Parathyroid adenoma (tissue), 2 donors: ENCODE results near the gene TMEM63B.

ENCODE experiments used
- H2AFZ ChIP-seq: fragments of 300-600 bp; sonication (generic); one replicate; pipeline ENCODE4 v1.7.0; 2017; ENCODE audit warnings: antibody characterized with exemption, mild to moderate bottlenecking
- H3K27ac ChIP-seq: fragments of 300-600 bp; sonication (generic); one replicate; pipeline ENCODE4 v1.7.0; 2017
- H3K27me3 ChIP-seq: fragments of 300-600 bp; sonication (generic); one replicate; pipeline ENCODE4 v1.7.0; 2017; ENCODE audit warnings: low read length; ENCODE audit not compliant: control insufficient read depth, insufficient read depth
- H3K36me3 ChIP-seq: fragments of 300-600 bp; sonication (generic); one replicate; pipeline ENCODE4 v1.7.0; 2017; ENCODE audit warnings: low read length; ENCODE audit not compliant: control insufficient read depth, insufficient read depth
- H3K4me1 ChIP-seq: fragments of 300-600 bp; sonication (generic); one replicate; pipeline ENCODE4 v1.7.0; 2017; ENCODE audit warnings: control low read depth
- H3K4me2 ChIP-seq: fragments of 300-600 bp; sonication (generic); one replicate; pipeline ENCODE4 v1.7.0; 2017; ENCODE audit warnings: low read length
- H3K4me3 ChIP-seq: fragments of 300-600 bp; sonication (generic); one replicate; pipeline ENCODE4 v1.7.0; 2017; ENCODE audit warnings: low read depth, low read length
- H3K79me2 ChIP-seq: fragments of 300-600 bp; sonication (generic); one replicate; pipeline ENCODE4 v1.7.0; 2017; ENCODE audit warnings: control low read depth
- H3K9ac ChIP-seq: fragments of 300-600 bp; sonication (generic); one replicate; pipeline ENCODE4 v1.7.0; 2017; ENCODE audit warnings: mild to moderate bottlenecking
- H3K9me3 ChIP-seq: fragments of 300-600 bp; sonication (generic); one replicate; pipeline ENCODE4 v1.7.0; 2017; ENCODE audit warnings: low read length; ENCODE audit not compliant: control insufficient read depth
- CTCF ChIP-seq: fragments of 300-600 bp; sonication (generic); IDR thresholded peaks from one replicate; pipeline ENCODE4 v1.7.0; 2017; ENCODE audit warnings: antibody characterized with exemption, mild to moderate bottlenecking
- donor health status: primary hyperparathyroidism.

TMEM63B gene

GRCh38 chr6:44198684-44199083, 71.3 kb downstream of the TMEM63B start:
- H3K27ac ChIP-seq: no peak overlapping the region
- H3K4me1 ChIP-seq: no peaks in the 10 kb centered on the region
- no peak overlapping the region for H3K9ac ChIP-seq
- no peaks in the 10 kb centered on the region for H3K79me2 ChIP-seq
- H3K27me3 ChIP-seq: no peaks in the 10 kb centered on the region
- H3K4me2 ChIP-seq: no peak overlapping the region
- no peak overlapping the region for H3K4me3 ChIP-seq
- no peaks in the 10 kb centered on the region for H3K9me3 ChIP-seq
- TF ChIP-seq CTCF: no peak
- no peak overlapping the region for H2AFZ ChIP-seq
- H3K36me3 ChIP-seq: no peaks in the 10 kb centered on the region

GRCh38 chr6:44199883-44200282, 72.5 kb downstream of the TMEM63B start:
- no peak overlapping the region for H2AFZ ChIP-seq
- H3K27ac ChIP-seq: no peak overlapping the region
- H3K4me1 ChIP-seq: no peaks in the 10 kb centered on the region
- no peak overlapping the region for H3K9ac ChIP-seq
- H3K4me3 ChIP-seq: no peak overlapping the region
- H3K9me3 ChIP-seq: no peaks in the 10 kb centered on the region
- TF ChIP-seq CTCF: no peak
- H3K4me2 ChIP-seq: no peak overlapping the region
- no peaks in the 10 kb centered on the region for H3K36me3 ChIP-seq
- H3K27me3 ChIP-seq: no peaks in the 10 kb centered on the region
- no peaks in the 10 kb centered on the region for H3K79me2 ChIP-seq

- no peak overlapping the region for H3K4me2 ChIP-seq
- no peaks in the 10 kb centered on the region for H3K27me3 ChIP-seq
- no peak overlapping the region for H2AFZ ChIP-seq
- H3K4me1 ChIP-seq: no peaks in the 10 kb centered on the region
- H3K9ac ChIP-seq: no peak overlapping the region
- H3K27ac ChIP-seq: no peak overlapping the region
- TF ChIP-seq CTCF: no peak
- H3K4me3 ChIP-seq: no peak overlapping the region
- no peaks in the 10 kb centered on the region for H3K79me2 ChIP-seq
- no peaks in the 10 kb centered on the region for H3K9me3 ChIP-seq
- no peaks in the 10 kb centered on the region for H3K36me3 ChIP-seq
Measured at GRCh38 chr6:44201200-44201599, 73.8 kb downstream of the TMEM63B start.

- TF ChIP-seq CTCF: no peak
- Histone ChIP-seq H3K9ac (no peak overlapping the region), H3K27ac (peak overlapping the region; percentile 4), H2AFZ (no peak overlapping the region), H3K36me3 (no peaks in the 10 kb centered on the region), H3K4me1 (no peaks in the 10 kb centered on the region), H3K4me3 (no peak overlapping the region), H3K27me3 (no peaks in the 10 kb centered on the region), H3K9me3 (no peaks in the 10 kb centered on the region), H3K79me2 (no peaks in the 10 kb centered on the region), H3K4me2 (no peak overlapping the region)
Measured at GRCh38 chr6:44201638-44202303, 74.4 kb downstream of the TMEM63B start.

GRCh38 chr6:44202332-44202971, 75.1 kb downstream of the TMEM63B start:
- Histone ChIP-seq H3K4me1 (no peaks in the 10 kb centered on the region), H2AFZ (no peak overlapping the region), H3K36me3 (no peaks in the 10 kb centered on the region), H3K9ac (no peak overlapping the region), H3K27me3 (no peaks in the 10 kb centered on the region), H3K4me2 (no peak overlapping the region), H3K4me3 (no peak overlapping the region), H3K9me3 (no peaks in the 10 kb centered on the region), H3K27ac (peak overlapping the region; percentile 59), H3K79me2 (no peaks in the 10 kb centered on the region)
- TF ChIP-seq CTCF: no peak
